Uterus (tissue), 4 donors: ENCODE results near the gene MESP1. TPM values are rescaled to one million over a fixed set of nuclear protein-coding genes. Genes with fewer than 3 reads are reported as not detected.

ENCODE experiments used
- DNase-seq, 2 donors: peaks; one replicate each; pipeline ENCODE4 v3.0.0-alpha.2; 2019 to 2020
- H3K27ac ChIP-seq, 2 donors: fragments of 200-600 bp; sonication (generic); 1 replicate in 1 of 2; 2 replicates in 1 of 2; pipeline ENCODE4 v1.5.1; 2016 to 2018
- H3K27me3 ChIP-seq, 2 donors: fragments of 200-600 bp; sonication (generic); one replicate each; pipeline ENCODE4 v1.5.1; 2018 to 2019; ENCODE audit warnings: control low read depth in 1 of 2
- H3K36me3 ChIP-seq, 2 donors: fragments of 200-600 bp; sonication (generic); one replicate each; pipeline ENCODE4 v1.5.1; 2019; ENCODE audit warnings: control low read depth in 1 of 2
- H3K4me1 ChIP-seq, 2 donors: fragments of 200-600 bp; sonication (generic); one replicate each; pipeline ENCODE4 v1.5.1; 2018 to 2019; ENCODE audit warnings: control low read depth in 1 of 2
- H3K4me3 ChIP-seq, 2 donors: fragments of 200-600 bp; sonication (generic); 1 replicate in 1 of 2; 2 replicates in 1 of 2; pipeline ENCODE4 v1.5.1; 2018 to 2019; ENCODE audit warnings: mild to moderate bottlenecking in 1 of 2
- H3K9me3 ChIP-seq, 2 donors: fragments of 200-600 bp; sonication (generic); one replicate each; pipeline ENCODE4 v1.5.1; 2019; ENCODE audit warnings: control low read depth in 1 of 2
- CTCF ChIP-seq, 4 experiments: fragments of 200-600 bp in 2 of 4; fragments of 450-650 bp in 2 of 4; sonication (generic) in 2 of 4; IDR thresholded peaks; one replicate each; pipeline ENCODE4 v1.5.1; 2016 to 2019; ENCODE audit warnings: antibody characterized with exemption in 4 of 4, mild to moderate bottlenecking in 2 of 4, moderate library complexity in 1 of 4
- POLR2A ChIP-seq, 2 donors: fragments of 450-650 bp; IDR thresholded peaks; one replicate each; pipeline ENCODE4 v1.6.1; 2016; ENCODE audit warnings: antibody characterized with exemption in 2 of 2, mild to moderate bottlenecking in 1 of 2, moderate library complexity in 1 of 2
- intact Hi-C: fragments of 100-400 bp; cut with DNase I; formaldehyde crosslinking; loops from one replicate; pipeline ENCODE4 v1.15.1; 2023; ENCODE audit warnings: low total_unique reads
- total RNA-seq, 4 donors: library from RNA; depleted of rRNA in 3 of 4; stranded (reverse); fragments of >200 nt in 3 of 4; gene quantifications; one replicate each; pipeline versions ENCODE4 v1.1.0 to v1.2.4, GENCODE V29; 2014 to 2023
- donor health status: DM: yes; HTN: yes; CAD: no.

Gene MESP1
- total RNA-seq, 4 donors from 2014 or later, result 1.0 to 6.5 (median 2.7) TPM; not detected in 1

- no peak for TF ChIP-seq CTCF (IDR thresholded peaks at IDR 0.05)
- no peak for TF ChIP-seq POLR2A (IDR thresholded peaks at IDR 0.05)
- Histone ChIP-seq H3K36me3 (no peaks in the 10 kb centered on the region), H3K4me3 (no peak overlapping the region), H3K9me3 (no peaks in the 10 kb centered on the region), H3K27me3 (peaks cover 0 to 7% of the 10 kb centered on the region in 2 donors), H3K27ac (no peak overlapping the region), H3K4me1 (peaks cover 0 to 7% of the 10 kb centered on the region in 2 donors)
- DNase-seq, result no peak
- intact Hi-C loops, result no loop called here
Measured at GRCh38 chr15:89745768-89746167, 5.3 kb downstream of the MESP1 start.

GRCh38 chr15:89745131-89745530 is 5.9 kb downstream of the MESP1 start:
- Histone ChIP-seq H3K4me3 (no peak overlapping the region), H3K36me3 (no peaks in the 10 kb centered on the region), H3K27me3 (peaks cover 0 to 7% of the 10 kb centered on the region in 2 donors), H3K9me3 (no peaks in the 10 kb centered on the region), H3K4me1 (peaks cover 0 to 3% of the 10 kb centered on the region in 2 donors), H3K27ac (no peak overlapping the region)
- intact Hi-C loops, result no loop called here
- TF ChIP-seq POLR2A (IDR thresholded peaks at IDR 0.05) (no peak), CTCF (IDR thresholded peaks at IDR 0.05) (no peak)
- no peak for DNase-seq

GRCh38 chr15:89743594-89743993 is 7.5 kb downstream of the MESP1 start:
- no peak overlapping the region for H3K27ac ChIP-seq
- H3K4me3 ChIP-seq, result no peak overlapping the region
- H3K9me3 ChIP-seq, result no peaks in the 10 kb centered on the region
- no peaks in the 10 kb centered on the region for H3K36me3 ChIP-seq
- no peaks in the 10 kb centered on the region for H3K4me1 ChIP-seq
- peaks cover 0 to 7% of the 10 kb centered on the region in 2 donors for H3K27me3 ChIP-seq
- no peak for TF ChIP-seq CTCF (IDR thresholded peaks at IDR 0.05)
- TF ChIP-seq POLR2A (IDR thresholded peaks at IDR 0.05), result no peak
- DNase-seq, result no peak
- intact Hi-C loops, result no loop called here

- peaks cover 0 to 7% of the 10 kb centered on the region in 2 donors for H3K27me3 ChIP-seq
- H3K4me1 ChIP-seq, result no peaks in the 10 kb centered on the region
- intact Hi-C loops, result no loop called here
- DNase-seq, result no peak
- H3K9me3 ChIP-seq, result no peaks in the 10 kb centered on the region
- H3K4me3 ChIP-seq, result no peak overlapping the region
- TF ChIP-seq CTCF (IDR thresholded peaks at IDR 0.05) (no peak), POLR2A (IDR thresholded peaks at IDR 0.05) (no peak)
- H3K27ac ChIP-seq, result no peak overlapping the region
- H3K36me3 ChIP-seq, result no peaks in the 10 kb centered on the region
Measured at GRCh38 chr15:89743011-89743410, 8.0 kb downstream of the MESP1 start.

GRCh38 chr15:89740137-89740536 is 10.9 kb downstream of the MESP1 start:
- Histone ChIP-seq H3K9me3 (no peaks in the 10 kb centered on the region), H3K4me1 (no peaks in the 10 kb centered on the region), H3K36me3 (no peaks in the 10 kb centered on the region), H3K27me3 (no peaks in the 10 kb centered on the region), H3K4me3 (no peak overlapping the region), H3K27ac (no peak overlapping the region)
- no peak for TF ChIP-seq POLR2A (IDR thresholded peaks at IDR 0.05)
- peak; percentile 76 to 87 (median 85) for TF ChIP-seq CTCF (IDR thresholded peaks at IDR 0.05)
- peak; percentile 38 to 64 for DNase-seq
- intact Hi-C loops, result no loop called here
